ENCODE data around the gene PLAAT1. TPM values are rescaled to one million over a fixed set of nuclear protein-coding genes. Genes with fewer than 3 reads are reported as not detected.

The PLAAT1 gene
- total RNA-seq, 4 donors from 2014 or later: 5.9 to 15.0 (median 10.6) TPM

GRCh38 chr3:193236599-193236998 is 4.4 kb upstream of the PLAAT1 start:
- no peak overlapping the region for H3K4me3 ChIP-seq (replicated peaks in 1 of 3)
- H3K9me3 ChIP-seq: no peaks in the 10 kb centered on the region
- peaks cover 0 to 3% of the 10 kb centered on the region in 2 donors for H3K4me1 ChIP-seq
- no peak overlapping the region for H3K27ac ChIP-seq
- TF ChIP-seq, protein P1, sequence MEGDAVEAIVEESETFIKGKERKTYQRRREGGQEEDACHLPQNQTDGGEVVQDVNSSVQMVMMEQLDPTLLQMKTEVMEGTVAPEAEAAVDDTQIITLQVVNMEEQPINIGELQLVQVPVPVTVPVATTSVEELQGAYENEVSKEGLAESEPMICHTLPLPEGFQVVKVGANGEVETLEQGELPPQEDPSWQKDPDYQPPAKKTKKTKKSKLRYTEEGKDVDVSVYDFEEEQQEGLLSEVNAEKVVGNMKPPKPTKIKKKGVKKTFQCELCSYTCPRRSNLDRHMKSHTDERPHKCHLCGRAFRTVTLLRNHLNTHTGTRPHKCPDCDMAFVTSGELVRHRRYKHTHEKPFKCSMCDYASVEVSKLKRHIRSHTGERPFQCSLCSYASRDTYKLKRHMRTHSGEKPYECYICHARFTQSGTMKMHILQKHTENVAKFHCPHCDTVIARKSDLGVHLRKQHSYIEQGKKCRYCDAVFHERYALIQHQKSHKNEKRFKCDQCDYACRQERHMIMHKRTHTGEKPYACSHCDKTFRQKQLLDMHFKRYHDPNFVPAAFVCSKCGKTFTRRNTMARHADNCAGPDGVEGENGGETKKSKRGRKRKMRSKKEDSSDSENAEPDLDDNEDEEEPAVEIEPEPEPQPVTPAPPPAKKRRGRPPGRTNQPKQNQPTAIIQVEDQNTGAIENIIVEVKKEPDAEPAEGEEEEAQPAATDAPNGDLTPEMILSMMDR (IDR thresholded peaks at IDR 0.05): no peak
- no peak for TF ChIP-seq POLR2A (IDR thresholded peaks at IDR 0.05)
- WGBS, 2 donors: 81 to 86% methylated on average over 4 of the region's 4 CpGs
- intact Hi-C loops (cut with DNase I): no loop called here
- no peak for DNase-seq
- H3K36me3 ChIP-seq: no peaks in the 10 kb centered on the region
- no peaks in the 10 kb centered on the region for H3K27me3 ChIP-seq

DNA sequence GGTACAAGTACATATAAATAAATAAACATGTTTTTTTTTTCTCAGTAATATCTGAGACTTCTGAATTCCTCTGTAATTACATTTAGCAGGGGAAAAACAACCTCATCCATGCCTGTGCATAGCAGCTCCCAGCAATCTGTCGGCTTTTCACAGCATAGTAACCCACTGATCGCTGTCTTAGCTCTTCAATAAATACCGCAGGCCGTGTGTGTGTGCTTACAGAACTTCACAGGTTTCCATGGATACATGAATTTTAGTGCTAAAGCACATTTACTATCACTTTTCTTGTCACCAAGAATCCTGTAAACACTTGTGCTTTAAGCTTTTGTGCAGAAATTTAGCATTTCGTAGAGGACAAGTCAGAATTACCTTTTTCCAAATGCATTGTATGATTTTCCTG is 4.0 kb upstream of the PLAAT1 start:
- Histone ChIP-seq H3K27ac (no peak overlapping the region), H3K4me3 (replicated peaks in 1 of 3) (no peak overlapping the region), H3K36me3 (no peaks in the 10 kb centered on the region), H3K27me3 (no peaks in the 10 kb centered on the region), H3K9me3 (no peaks in the 10 kb centered on the region), H3K4me1 (peaks cover 0 to 4% of the 10 kb centered on the region in 2 donors)
- intact Hi-C loops (cut with DNase I): no loop called here
- TF ChIP-seq, protein P1 (IDR thresholded peaks at IDR 0.05): no peak
- no peak for DNase-seq
- 82 to 83% methylated on average over 5 of the region's 5 CpGs for WGBS, 2 donors

- Histone ChIP-seq H3K36me3 (no peaks in the 10 kb centered on the region), H3K4me3 (replicated peaks in 1 of 3) (peak overlapping the region in 2 of 3 donors; percentile 42 to 48), H3K4me1 (peaks cover 0 to 4% of the 10 kb centered on the region in 2 donors), H3K27ac (peak overlapping the region in 2 of 3 donors; percentile 32 to 65), H3K27me3 (no peaks in the 10 kb centered on the region), H3K9me3 (no peaks in the 10 kb centered on the region)
- 0% methylated on average over 1 to 7 of the region's 9 CpGs for WGBS, 2 donors
- TF ChIP-seq POLR2A (IDR thresholded peaks at IDR 0.05): no peak
- TF ChIP-seq, protein P1 (IDR thresholded peaks at IDR 0.05): no peak
- DNase-seq: peak; percentile 20 to 29
- intact Hi-C loops (cut with DNase I): no loop called here
Observed at GRCh38 chr3:193240436-193240849, 579 bp upstream of the PLAAT1 start.

GRCh38 chr3:193241716-193242115 is 694 bp downstream of the PLAAT1 start:
- intact Hi-C loops (cut with DNase I): no loop called here
- TF ChIP-seq, protein P1 (IDR thresholded peaks at IDR 0.05): no peak
- TF ChIP-seq POLR2A (IDR thresholded peaks at IDR 0.05): no peak
- Histone ChIP-seq H3K9me3 (no peaks in the 10 kb centered on the region), H3K27me3 (no peaks in the 10 kb centered on the region), H3K4me1 (peaks cover 0 to 4% of the 10 kb centered on the region in 2 donors), H3K27ac (peak overlapping the region; percentile 41 to 65 (median 50)), H3K4me3 (replicated peaks in 1 of 3) (peak overlapping the region in 1 of 3 donors; percentile 52), H3K36me3 (no peaks in the 10 kb centered on the region)
- DNase-seq: peak in 1 of 2 donors; percentile 3
- 85 to 90% methylated on average over 11 of the region's 11 CpGs for WGBS, 2 donors

DNA sequence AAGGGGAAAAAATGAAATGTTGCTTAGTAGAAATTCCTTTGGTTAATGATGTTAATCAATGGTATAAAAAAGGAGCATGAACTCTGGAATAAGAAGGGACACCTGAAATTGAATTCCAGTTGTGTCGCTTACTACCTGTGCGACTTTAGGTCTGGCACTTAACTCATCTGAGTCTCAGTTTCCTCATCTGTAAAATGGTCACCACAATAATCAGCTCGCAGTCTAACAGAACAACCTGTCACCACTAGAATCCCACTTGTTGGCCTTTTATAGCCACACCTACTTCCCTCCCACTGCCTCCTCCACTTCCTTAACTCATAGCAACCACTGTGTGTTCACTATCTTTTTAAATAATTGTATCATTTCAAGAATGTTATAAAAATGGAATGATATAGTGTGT is 2.5 kb downstream of the PLAAT1 start:
- Histone ChIP-seq H3K27ac (no peak overlapping the region), H3K4me1 (peaks cover 0 to 4% of the 10 kb centered on the region in 2 donors), H3K9me3 (no peaks in the 10 kb centered on the region), H3K27me3 (no peaks in the 10 kb centered on the region), H3K36me3 (no peaks in the 10 kb centered on the region), H3K4me3 (replicated peaks in 1 of 3) (no peak overlapping the region)
- no peak for TF ChIP-seq POLR2A (IDR thresholded peaks at IDR 0.05)
- TF ChIP-seq, protein P1 (IDR thresholded peaks at IDR 0.05): no peak
- no peak for DNase-seq
- intact Hi-C loops (cut with DNase I): no loop called here
- 90 to 94% methylated on average over 3 of the region's 3 CpGs for WGBS, 2 donors

All from thyroid gland (tissue), 4 donors.